GM21381 (cell line): ENCODE data around the gene FLAD1.

ENCODE experiments used
- ATAC-seq: cut with Tn5 transposase; IDR thresholded peaks from one replicate; pipeline ENCODE4 v1.9.1; 2021; ENCODE audit warnings: mild to moderate bottlenecking, moderate library complexity; ENCODE audit not compliant: unreplicated experiment

FLAD1 gene

DNA sequence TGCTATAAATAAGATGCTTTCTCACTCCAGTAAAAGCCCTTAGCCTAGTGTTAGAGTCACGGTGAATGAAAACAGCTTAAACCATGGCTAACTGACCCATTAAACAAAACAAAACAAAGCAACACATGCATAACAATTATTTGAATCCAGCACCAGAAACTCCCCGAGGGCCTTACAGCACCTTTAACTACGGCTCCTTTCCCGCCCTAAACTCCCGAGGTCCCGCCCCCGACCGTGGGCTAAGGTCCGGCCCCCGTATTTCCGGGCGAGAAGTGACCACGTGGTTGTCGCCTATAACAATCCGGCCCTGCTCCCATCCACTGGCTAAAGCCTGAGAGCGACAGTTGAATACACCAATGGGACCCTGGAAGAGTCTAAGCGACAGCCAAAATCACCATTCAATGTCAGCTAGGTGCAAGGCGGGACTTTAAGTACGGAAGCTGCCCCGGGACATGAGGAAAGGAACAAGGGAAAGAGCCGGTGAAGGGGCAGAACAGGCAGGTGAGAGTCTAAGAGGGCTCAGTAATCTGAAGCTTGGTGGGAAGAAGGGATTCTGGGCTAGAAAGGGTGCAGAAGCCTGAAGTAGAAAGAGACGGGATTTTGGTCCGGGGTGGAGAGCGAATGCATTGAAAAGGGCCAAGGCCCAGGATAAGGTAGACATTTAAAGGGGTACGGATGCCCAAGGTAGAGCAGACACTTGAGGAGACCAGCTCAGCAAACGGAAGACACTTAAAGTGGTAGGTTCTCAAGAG is at the start of gene FLAD1:
FLAD1 (plus strand) TSS at position 448 of the 752 bp plus-strand sequence. CDS start 351 bp downstream, outside the sequence.
- ATAC-seq: peak; percentile 99

DNA sequence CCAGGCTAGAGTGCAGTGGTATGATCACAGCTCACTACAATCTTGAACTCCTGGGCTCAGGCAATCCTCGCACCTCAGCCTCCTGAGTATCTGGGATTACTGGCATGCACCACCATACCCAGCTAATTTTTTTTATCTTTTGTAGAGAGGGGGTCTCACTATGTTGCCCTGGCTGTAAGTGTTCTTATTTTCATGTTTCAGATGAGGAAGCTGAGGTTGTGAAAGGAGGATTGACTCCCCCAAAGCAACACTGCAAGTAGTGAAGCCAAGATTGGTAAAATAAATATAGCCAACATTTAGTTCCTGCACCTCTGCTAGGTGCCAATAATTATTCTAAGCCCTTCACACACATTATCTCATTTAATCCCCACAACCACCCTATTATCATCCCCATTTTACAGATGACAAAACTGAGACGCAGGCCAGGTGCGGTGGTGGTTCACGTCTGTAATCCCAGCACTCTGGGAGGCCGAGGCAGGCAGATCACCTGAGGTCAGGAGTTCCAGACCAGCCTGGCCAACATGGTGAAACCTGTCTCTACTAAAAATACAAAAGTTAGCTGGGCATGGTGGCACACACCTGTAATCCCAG is 48.7 kb upstream of the FLAD1 start:
- no peak for ATAC-seq

DNA sequence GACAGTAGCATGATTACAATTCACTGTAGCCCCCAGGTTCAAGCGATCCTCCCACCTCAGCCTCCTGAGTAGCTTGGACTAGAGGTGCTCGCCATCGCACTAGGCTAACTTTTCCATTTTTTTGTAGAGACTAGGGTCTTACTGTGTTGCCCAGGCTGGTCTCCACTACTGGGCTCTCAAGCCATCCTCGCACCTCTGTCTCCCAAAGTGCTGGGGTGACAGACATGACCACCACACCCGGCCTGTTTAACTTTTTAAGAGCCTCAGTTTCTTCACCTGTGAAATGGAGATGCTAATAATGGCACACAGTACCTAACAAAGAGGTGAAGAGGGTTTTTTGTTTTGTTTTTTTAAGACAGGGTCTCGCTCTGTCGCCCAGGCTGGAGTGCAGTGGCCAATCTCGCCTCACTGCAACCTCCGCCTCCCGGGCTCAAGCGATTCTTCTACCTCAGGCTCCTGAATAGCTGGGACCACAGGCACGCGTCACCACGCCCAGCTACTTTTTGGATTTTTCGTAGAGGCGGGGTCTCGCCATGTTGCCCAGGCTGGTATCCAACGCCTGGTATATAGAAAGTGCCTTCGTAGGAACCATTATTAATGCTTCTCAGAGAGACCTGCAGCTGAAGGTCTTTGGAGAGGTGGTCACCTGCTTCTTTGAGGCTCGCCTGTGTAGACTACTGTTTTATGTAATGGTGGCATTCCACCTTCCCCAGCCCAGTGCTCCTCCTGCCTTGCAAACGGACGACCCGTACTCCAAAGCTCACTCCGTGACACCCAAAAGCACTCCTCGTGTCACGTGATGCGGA is 47.2 kb upstream of the FLAD1 start:
- no peak for ATAC-seq

- ATAC-seq: peak; percentile 66
These were observed 46.5 kb upstream of the FLAD1 start, which contains the start of gene PMVK for GRCh38 chr1:154936555-154937084. Gene PMVK (minus strand): TSS chr1:154936719. CDS start chr1:154936685, 34 bp downstream.

- peak; percentile 55 for ATAC-seq
These were observed 45.8 kb upstream of the FLAD1 start for GRCh38 chr1:154937085-154937987.

DNA sequence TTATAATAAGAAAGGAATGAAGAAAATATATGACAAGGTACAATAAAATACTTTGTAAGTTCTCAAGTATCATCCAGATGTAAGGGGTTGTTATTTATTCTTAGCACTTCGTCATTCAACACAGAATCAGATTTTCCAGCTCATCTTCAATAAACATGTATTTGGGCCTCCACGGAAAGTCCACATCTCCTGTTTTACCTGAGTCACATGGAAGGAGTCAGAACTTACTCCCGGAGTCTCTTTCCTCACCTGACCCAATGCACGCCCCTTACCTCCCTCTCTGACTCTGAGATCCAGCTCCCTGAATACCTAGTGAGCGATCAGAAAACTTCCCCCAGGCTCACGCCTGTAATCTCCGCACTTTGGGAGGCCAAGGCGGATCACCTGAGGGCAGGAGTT is 45.2 kb upstream of the FLAD1 start:
- ATAC-seq: no peak

DNA sequence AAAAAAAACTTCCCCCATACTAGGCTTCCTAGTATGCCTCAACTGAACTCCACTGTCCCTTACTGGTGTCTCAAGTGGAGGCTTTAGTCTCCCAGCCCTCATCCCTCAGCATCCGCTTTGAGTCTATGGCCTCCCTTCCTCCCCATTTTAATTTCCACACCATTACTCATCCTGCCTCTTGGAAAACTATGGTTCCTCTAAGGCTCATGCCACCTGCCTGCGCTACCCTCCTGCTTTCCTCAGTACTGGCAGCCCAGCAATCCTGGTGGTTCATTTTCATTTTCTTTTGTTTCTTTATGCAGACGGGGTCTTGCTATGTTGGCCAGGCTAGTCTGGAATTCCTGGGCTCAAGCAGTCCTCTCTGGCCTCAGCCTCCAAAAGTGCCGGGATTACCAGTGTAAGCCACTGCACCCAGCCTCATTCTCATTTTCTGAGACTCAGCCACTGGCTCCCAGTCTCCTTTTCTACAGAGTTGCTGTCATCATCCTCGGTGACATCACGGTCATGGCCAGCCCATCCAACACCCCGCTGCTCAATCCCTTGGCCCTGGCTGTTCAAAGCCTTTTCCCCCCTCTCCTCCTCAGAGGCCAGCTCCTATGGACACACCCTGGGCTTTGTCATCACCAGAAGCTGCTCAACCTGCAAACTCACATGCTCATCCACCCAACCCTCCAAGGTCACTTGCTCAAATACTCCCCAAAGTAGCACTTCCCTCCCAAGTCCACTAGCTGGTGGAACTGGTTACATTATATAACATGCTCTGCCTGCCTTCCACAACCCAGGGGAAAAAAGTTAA is 44.3 kb upstream of the FLAD1 start:
- ATAC-seq: no peak

DNA sequence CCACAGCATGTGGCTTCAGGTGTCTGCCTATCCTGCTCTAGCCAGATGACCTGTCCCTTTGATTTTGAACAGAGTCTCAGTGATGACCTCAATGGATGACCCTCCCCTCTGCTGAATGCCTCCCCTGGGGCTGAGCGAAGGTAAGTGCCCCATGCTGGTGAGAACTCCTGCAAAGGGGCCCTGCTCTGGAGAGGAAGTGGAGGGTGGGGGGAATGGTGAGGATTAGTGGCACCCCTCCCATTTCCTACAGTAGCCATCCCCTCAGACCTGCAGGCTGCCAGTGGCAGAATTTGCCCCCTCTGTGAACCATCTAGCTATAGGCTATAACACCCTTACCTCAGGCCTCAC is 43.0 kb upstream of the FLAD1 start:
- no peak for ATAC-seq

DNA sequence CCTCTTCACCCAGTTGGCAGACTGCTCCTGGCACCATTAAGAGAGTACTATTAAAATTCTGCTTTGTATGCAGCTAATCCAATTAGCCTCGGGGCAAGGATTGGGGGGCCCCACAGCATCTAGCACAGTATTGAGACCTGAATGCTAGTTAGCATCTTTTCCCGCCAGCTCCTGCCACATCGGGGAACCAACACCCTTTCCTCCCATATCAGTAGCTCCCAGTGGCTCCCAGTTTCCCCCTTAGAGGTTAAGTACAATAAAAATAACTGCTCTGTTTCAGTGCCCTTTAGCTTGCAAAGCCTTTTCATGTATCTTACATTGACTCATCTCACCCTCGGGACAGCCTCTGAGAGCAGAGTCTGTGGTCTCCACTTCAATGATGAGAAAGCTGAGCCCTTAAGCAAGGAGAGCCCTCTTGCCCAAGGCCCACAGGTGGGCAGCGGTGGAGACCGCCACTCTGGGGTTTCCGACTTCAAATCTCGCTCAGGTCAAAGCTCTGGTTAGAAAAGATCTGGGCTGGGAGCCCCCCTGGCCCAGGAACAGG is 42.4 kb upstream of the FLAD1 start:
- no peak for ATAC-seq

- ATAC-seq: no peak
These were observed 41.7 kb upstream of the FLAD1 start for GRCh38 chr1:154941333-154942013.

GRCh38 chr1:154943649-154944400 is 39.3 kb upstream of the FLAD1 start:
- ATAC-seq: no peak

DNA sequence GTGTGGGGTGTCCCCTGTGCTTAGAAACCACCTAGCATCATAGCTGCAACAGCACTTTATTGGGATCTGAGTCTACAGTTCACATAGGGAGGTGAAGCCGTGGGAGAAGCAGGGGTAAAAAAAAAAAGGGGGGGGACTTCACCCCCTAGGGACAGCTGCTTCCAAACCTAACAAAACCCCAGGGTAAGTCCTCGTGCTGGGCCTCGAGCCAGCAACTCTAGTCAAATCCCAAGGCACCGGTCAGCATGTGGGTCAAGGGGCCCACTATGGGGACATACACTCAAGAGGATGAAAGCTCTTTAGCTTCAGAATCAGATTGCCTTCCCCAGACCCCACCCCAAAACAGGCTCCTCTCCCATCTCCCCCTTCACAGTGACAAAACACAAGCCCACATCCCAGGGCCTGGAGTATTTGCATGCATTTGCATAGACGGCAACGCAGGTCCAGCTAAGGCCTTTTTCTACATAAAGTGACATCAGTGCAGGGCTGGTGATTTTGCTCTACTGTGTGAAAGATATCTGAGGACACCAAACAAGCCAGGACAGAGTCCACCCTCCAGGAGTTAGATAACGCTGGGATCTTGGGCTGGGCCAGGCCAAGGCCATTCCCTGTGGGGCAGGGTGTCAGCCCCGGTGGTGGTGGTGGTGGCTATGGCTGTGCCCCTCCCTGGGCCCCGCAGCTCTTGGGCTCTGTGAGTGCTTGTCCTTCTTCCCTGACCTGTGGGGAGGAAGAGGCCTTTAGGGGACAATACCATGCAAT is 38.6 kb upstream of the FLAD1 start:
- no peak for ATAC-seq

- ATAC-seq: no peak
These were observed 37.8 kb upstream of the FLAD1 start for GRCh38 chr1:154945160-154945961.

GRCh38 chr1:154945962-154946850 is 36.9 kb upstream of the FLAD1 start:
- no peak for ATAC-seq

DNA sequence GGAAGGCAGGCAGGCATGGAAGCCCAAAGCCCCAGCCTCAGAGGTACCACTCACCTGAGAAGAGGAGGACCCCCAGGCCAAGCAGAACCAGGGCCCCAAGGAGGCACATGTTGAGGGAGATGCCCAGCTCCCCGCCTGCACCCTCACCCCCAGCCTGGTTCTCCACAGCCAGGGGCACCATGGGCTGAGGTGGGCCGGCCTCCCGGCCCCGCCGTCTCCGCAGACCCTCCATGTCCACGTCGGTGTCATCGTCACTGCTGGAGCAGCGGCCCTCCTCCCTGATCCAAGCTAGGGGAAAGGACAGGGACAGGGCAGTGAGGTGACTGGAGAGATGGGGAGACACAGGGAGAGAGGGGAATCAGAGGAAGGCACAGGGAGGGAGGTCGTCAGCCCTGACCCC is 35.1 kb upstream of the FLAD1 start:
- no peak for ATAC-seq
